GM19452 (cell line): Measurements from ENCODE around the gene CCDC157.

ENCODE experiments used
- ATAC-seq: cut with Tn5 transposase; IDR thresholded peaks from one replicate; pipeline ENCODE4 v1.9.1; 2021; ENCODE audit not compliant: unreplicated experiment

CCDC157 gene

GRCh38 chr22:30354644-30355043 lies 2.2 kb upstream of the CCDC157 start:
- ATAC-seq: no peak

GRCh38 chr22:30357236-30357570 lies 396 bp downstream of the CCDC157 start:
- ATAC-seq: no peak

GRCh38 chr22:30357650-30358215 lies 926 bp downstream of the CCDC157 start:
- no peak for ATAC-seq

GRCh38 chr22:30358541-30358940 lies 1.7 kb downstream of the CCDC157 start:
- no peak for ATAC-seq

- no peak for ATAC-seq
Observed at GRCh38 chr22:30361916-30362650, 5.3 kb downstream of the CCDC157 start.

- no peak for ATAC-seq
Observed at GRCh38 chr22:30362651-30363281, 6.0 kb downstream of the CCDC157 start.

DNA sequence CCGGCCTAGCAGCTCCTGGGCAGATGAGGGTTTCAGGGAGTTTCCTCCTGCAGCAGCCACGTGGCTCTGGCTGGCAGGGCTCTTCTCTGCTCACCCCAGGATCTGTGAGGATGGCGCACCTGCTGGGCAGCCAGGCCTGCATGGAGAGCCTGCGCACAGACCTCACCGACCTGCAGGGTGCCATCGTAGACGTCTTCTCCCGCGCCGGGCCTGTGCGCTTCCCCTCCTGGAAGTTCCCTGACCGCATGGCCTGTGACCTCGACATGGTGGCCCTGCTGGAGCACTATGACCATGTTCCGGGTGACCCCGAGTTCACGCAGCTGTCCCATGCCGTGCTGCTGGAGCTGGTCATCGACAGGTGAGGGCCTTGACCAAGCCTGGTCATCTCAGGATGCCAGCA lies 9.1 kb downstream of the CCDC157 start:
- ATAC-seq: no peak

- no peak for ATAC-seq
Observed at GRCh38 chr22:30368420-30368819, 11.6 kb downstream of the CCDC157 start.

GRCh38 chr22:30370641-30371230 lies 13.9 kb downstream of the CCDC157 start:
- no peak for ATAC-seq

DNA sequence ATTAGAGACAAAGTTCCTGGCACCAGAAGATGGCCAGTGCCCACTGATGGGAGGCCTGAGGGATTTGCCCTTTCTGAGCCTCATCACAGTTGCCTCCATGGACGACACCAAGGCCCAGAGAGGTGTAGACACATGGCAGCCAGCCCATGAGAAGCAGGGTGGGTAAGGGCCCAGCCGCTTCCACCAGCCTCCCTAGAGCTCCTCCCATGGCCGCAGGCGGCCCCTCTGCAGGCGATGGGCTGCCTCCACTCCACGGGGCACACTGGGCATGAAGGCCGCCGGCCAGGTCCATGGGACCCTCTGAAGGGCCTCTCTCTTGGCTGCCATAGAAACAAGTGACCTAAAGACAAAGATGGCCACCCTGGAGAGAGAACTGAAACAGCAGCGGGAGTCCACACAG lies 14.5 kb downstream of the CCDC157 start:
- no peak for ATAC-seq

GRCh38 chr22:30371981-30372380 lies 15.2 kb downstream of the CCDC157 start:
- no peak for ATAC-seq

- no peak for ATAC-seq
Observed at GRCh38 chr22:30372915-30373314, 16.1 kb downstream of the CCDC157 start.

GRCh38 chr22:30373331-30374325 lies 16.8 kb downstream of the CCDC157 start:
- ATAC-seq: no peak

- no peak for ATAC-seq
Observed at GRCh38 chr22:30375312-30375849, 18.6 kb downstream of the CCDC157 start.

GRCh38 chr22:30380011-30380410 lies 23.2 kb downstream of the CCDC157 start:
- no peak for ATAC-seq

GRCh38 chr22:30381264-30381663 lies 24.5 kb downstream of the CCDC157 start:
- ATAC-seq: no peak

- no peak for ATAC-seq
Observed at GRCh38 chr22:30382340-30382739, 25.5 kb downstream of the CCDC157 start.

DNA sequence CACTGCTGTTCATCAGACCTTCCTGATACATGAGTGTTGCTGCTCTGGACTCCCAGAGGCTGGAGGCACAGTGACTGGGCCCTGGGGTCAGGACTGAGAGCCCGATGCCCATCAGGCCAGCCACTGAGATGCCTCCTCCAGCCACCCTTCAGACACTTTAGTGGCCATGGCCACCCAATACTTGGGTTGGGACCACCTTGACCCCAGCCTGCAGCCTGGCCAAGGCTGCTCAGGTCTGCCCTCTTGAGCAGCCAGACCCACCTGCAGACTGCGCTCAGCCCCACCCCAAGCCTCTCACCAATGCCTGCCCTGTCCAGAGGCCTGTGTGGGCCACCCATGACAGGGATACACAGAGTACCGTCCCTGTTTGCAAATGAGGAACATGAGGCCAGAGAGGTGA lies 26.3 kb downstream of the CCDC157 start:
- ATAC-seq: no peak

GRCh38 chr22:30385942-30386341 lies 29.1 kb downstream of the CCDC157 start:
- ATAC-seq: no peak

GRCh38 chr22:30386608-30386959 lies 29.8 kb downstream of the CCDC157 start:
- no peak for ATAC-seq
